HepG2 (cell line): ENCODE results near the gene IFI30. TPM values are rescaled to one million over a fixed set of nuclear protein-coding genes. Genes with fewer than 3 reads are reported as not detected.

ENCODE experiments used
- ATAC-seq: fragments of 200-7000 bp; cut with Tn5 transposase; 3 replicates; pipeline ENCODE4 v1.9.1; 2020; ENCODE audit warnings: mild to moderate bottlenecking, moderate library complexity
- BruUV-seq: library from RNA; stranded (reverse); fragments of 400-500 nt; replicated peaks from 2 replicates; lab custom pipeline; 2021; lab: Mats Ljungman, UMichigan
- CTCF ChIA-PET: fragments of 300-600 bp; formaldehyde crosslinking; extraction: SDS; loops from one replicate; lab custom pipeline; 2021; ENCODE audit warnings: low total read pairs, inconsistent platforms, low intra/inter-chr PET ratio; lab: Yijun Ruan, JAX
- POLR2A ChIA-PET: fragments of 350-600 bp; sonication (Branson Sonifier 250); formaldehyde crosslinking; loops from one replicate; lab custom pipeline; 2020; ENCODE audit warnings: antibody characterized with exemption, inconsistent platforms; lab: Yijun Ruan, JAX
- DNase-seq: peaks from one replicate; pipeline ENCODE4 v3.0.0-alpha.2; 2015; ENCODE audit warnings: low spot score
- FAIRE-seq: peaks from 3 replicates; lab custom pipeline; 2011; peaks lifted over from hg19 to GRCh38; lab: Jason Lieb, UNC
- H2AFZ ChIP-seq: one replicate; pipeline ENCODE4 v1.6.1; 2011; ENCODE audit warnings: low read length, inconsistent platforms
- H3K27ac ChIP-seq: fragments of 300-600 bp; 3 replicates; pipeline ENCODE4 v1.8.0; 2011; ENCODE audit warnings: mixed run types, mild to moderate bottlenecking, mixed read lengths, low read length, inconsistent platforms; ENCODE audit not compliant: insufficient read depth; ENCODE audit errors: extremely low read length
- H3K27me3 ChIP-seq, 2 experiments: fragments of 200-600 bp in 1 of 2; 2 replicates in 1 of 2; 3 replicates in 1 of 2; pipeline versions ENCODE4 v1.6.0 to v1.8.0; 2011; ENCODE audit warnings: low read length in 2 of 2, mild to moderate bottlenecking in 2 of 2, moderate library complexity in 2 of 2, inconsistent platforms in 1 of 2; ENCODE audit not compliant: insufficient read depth in 2 of 2, control insufficient read depth in 1 of 2
- H3K36me3 ChIP-seq, 2 experiments: fragments of 200-600 bp in 1 of 2; replicated peaks in 1 of 2; 2 replicates in 1 of 2; 3 replicates in 1 of 2; pipeline versions ENCODE4 v1.5.1 to v1.8.0; 2011; ENCODE audit warnings: low read length in 2 of 2, inconsistent platforms in 1 of 2; ENCODE audit not compliant: insufficient read depth in 2 of 2, control insufficient read depth in 1 of 2
- H3K4me1 ChIP-seq: 2 replicates; pipeline ENCODE4 v1.5.1; 2012; ENCODE audit warnings: low read length, inconsistent platforms; ENCODE audit not compliant: insufficient read depth
- H3K4me2 ChIP-seq: 2 replicates; pipeline ENCODE4 v1.6.0; 2011; ENCODE audit warnings: low read depth, low read length, inconsistent platforms
- H3K4me3 ChIP-seq, 3 experiments: fragments of 200-600 bp in 1 of 3; sonication (generic), shearing (Covaris generic) in 1 of 3; replicated peaks in 1 of 3; 2 replicates each; pipeline ENCODE4 v1.5.1; 2011 to 2016; ENCODE audit warnings: low read length in 3 of 3, inconsistent platforms in 2 of 3, low read depth in 2 of 3, mild to moderate bottlenecking in 2 of 3, control low read depth in 1 of 3, mixed read lengths in 1 of 3; ENCODE audit not compliant: insufficient read depth in 1 of 3
- H3K79me2 ChIP-seq: one replicate; pipeline ENCODE4 v1.6.1; 2011; ENCODE audit warnings: low read length, inconsistent platforms; ENCODE audit not compliant: insufficient read depth
- H3K9ac ChIP-seq: 2 replicates; pipeline ENCODE4 v1.6.0; 2011; ENCODE audit warnings: mild to moderate bottlenecking, low read depth, low read length, inconsistent platforms; ENCODE audit not compliant: insufficient read depth
- H3K9me3 ChIP-seq: 2 replicates; pipeline ENCODE4 v1.5.1; 2012; ENCODE audit warnings: mild to moderate bottlenecking, low read length
- H4K20me1 ChIP-seq: 2 replicates; pipeline ENCODE4 v1.6.0; 2011; ENCODE audit warnings: inconsistent platforms, mild to moderate bottlenecking, low read length, moderate library complexity; ENCODE audit not compliant: insufficient read depth
- AFF4 ChIP-seq: sonication (generic); formaldehyde crosslinking; IDR thresholded peaks from 2 replicates; pipeline ENCODE4 v1.4.0; 2020; ENCODE audit warnings: missing genetic modification reagents
- AKNA ChIP-seq: sonication (generic); formaldehyde crosslinking; IDR thresholded peaks from 2 replicates; pipeline ENCODE4 v1.4.0; 2020; ENCODE audit warnings: missing genetic modification reagents, borderline replicate concordance
- CREB3 ChIP-seq: sonication (generic); formaldehyde crosslinking; IDR thresholded peaks from 2 replicates; pipeline ENCODE4 v1.5.0; 2020; ENCODE audit warnings: missing genetic modification reagents
- FIP1L1 ChIP-seq: fragments of 200-400 bp; formaldehyde crosslinking; IDR thresholded peaks from 2 replicates; pipeline ENCODE4 v1.6.1; 2018; ENCODE audit warnings: low read depth, mild to moderate bottlenecking, low read length, moderate library complexity, borderline replicate concordance; ENCODE audit not compliant: insufficient read depth
- KLF6 ChIP-seq: IDR thresholded peaks from 2 replicates; pipeline ENCODE4 v1.8.0; 2016; ENCODE audit warnings: missing biosample characterization, missing genetic modification reagents
- NFYB ChIP-seq: sonication (generic); formaldehyde crosslinking; IDR thresholded peaks from 2 replicates; pipeline ENCODE4 v1.4.0; 2020; ENCODE audit warnings: missing genetic modification reagents
- RBFOX2 ChIP-seq: fragments of 200-400 bp; formaldehyde crosslinking; IDR thresholded peaks from 2 replicates; pipeline ENCODE4 v1.6.1; 2017; ENCODE audit warnings: low read depth, mild to moderate bottlenecking, low read length
- RNF2 ChIP-seq: fragments of 450-650 bp; conservative IDR thresholded peaks from 2 replicates; pipeline ENCODE4 v1.6.1; 2016; ENCODE audit warnings: low read depth
- ZNF143 ChIP-seq: sonication (generic); formaldehyde crosslinking; IDR thresholded peaks from 2 replicates; pipeline ENCODE4 v1.4.0; 2020; ENCODE audit warnings: missing genetic modification reagents
- ZNF451 ChIP-seq: sonication (generic); formaldehyde crosslinking; IDR thresholded peaks from 2 replicates; pipeline ENCODE4 v1.5.0; 2020; ENCODE audit warnings: mild to moderate bottlenecking, missing genetic modification reagents
- ZNF850 ChIP-seq: sonication (generic); formaldehyde crosslinking; conservative IDR thresholded peaks from 2 replicates; pipeline ENCODE4 v1.9.0; 2021; ENCODE audit warnings: mild to moderate bottlenecking, missing genetic modification reagents
- WGBS: methylation state at CpG from one replicate; pipeline ENCODE4 v1.1.6; 2017; ENCODE audit warnings: low lambda C conversion rate; 5-methylcytosine and 5-hydroxymethylcytosine counted together
- in situ Hi-C: cut with HindIII; loops from 2 replicates; pipeline ENCODE4 v1.10.0; 2017; ENCODE audit warnings: low pct_unique_long_range_greater_than_20kb; ENCODE audit not compliant: extremely low pct_ligation_motif_present
- intact Hi-C: fragments of 100-400 bp; cut with micrococcal nuclease; formaldehyde crosslinking; loops from one replicate; pipeline ENCODE4 v1.10.0; 2022; ENCODE audit not compliant: unreplicated experiment
- polyA plus RNA-seq, 8 experiments: library from polyadenylated mRNA; depleted of rRNA in 3 of 8; stranded (reverse) in 7 of 8; unstranded in 1 of 8; fragments of >200 nt; fragmentation: Illumina TruSeq in 4 of 8; extraction: Trizol in 4 of 8; gene quantifications; 2 replicates each; pipeline versions ENCODE4 v1.2.1 to v1.2.3, GENCODE V29; 2011 to 2016; ENCODE audit warnings: low read depth in 4 of 8, missing spikeins in 1 of 8, mixed read lengths in 1 of 8; ENCODE audit not compliant: insufficient read depth in 1 of 8
- total RNA-seq, 5 experiments: library from RNA; depleted of rRNA; stranded (reverse); fragments of >200 nt; fragmentation: Illumina TruSeq; extraction: Trizol; gene quantifications; 2 replicates each; pipeline ENCODE4 v1.2.3, GENCODE V29; 2016; ENCODE audit warnings: low read depth in 1 of 5

Gene IFI30
- total and polyA plus RNA-seq, 2 of the 13 experiments (the other 11 are each of a cell fraction or from before 2014, with no cell fraction given): 25.0 to 79.4 TPM

- TF ChIP-seq FIP1L1 (no peak), ZNF451 (CRISPR knock-in tag) (no peak)
- TF ChIP-seq, all 625 proteins: peak for 15
Observed at GRCh38 chr19:18167975-18168645, 5.5 kb upstream of the IFI30 start (continued).

GRCh38 chr19:18168673-18169381 is 4.8 kb upstream of the IFI30 start:
- ATAC-seq (no peak), FAIRE-seq (no peak), DNase-seq (no peak)
- no peaks in the 10 kb centered on the region for H3K9me3 ChIP-seq
- H3K79me2 ChIP-seq: no peaks in the 10 kb centered on the region
- 0 out of 2 replicates have a peak, but pooled peaks cover 3% of the 10 kb centered on the region for H4K20me1 ChIP-seq
- in situ Hi-C loops (no loop called here), intact Hi-C loops (loop anchor here (1.0 kb wide), 1 partner anchor 56 kb away; no protein-coding TSS in a partner anchor)
- WGBS: 99% methylated on average over 26 of the region's 66 CpGs
- H3K4me2 ChIP-seq: no peak overlapping the region
- CTCF ChIA-PET: interaction anchor here (0.7 to 3.2 kb wide), 3 partner anchors 56 to 110 kb away, joined by 4 to 25 read pairs (median 4); no protein-coding TSS in a partner anchor
- POLR2A ChIA-PET: interaction anchor here (0.9 to 2.6 kb wide), 4 partner anchors 15 to 58 kb away, joined by 3 to 8 read pairs (median 4); no protein-coding TSS in a partner anchor
- no TSS peak for BruUV-seq
- no peak overlapping the region for H3K27ac ChIP-seq
- H3K4me1 ChIP-seq: no peaks in the 10 kb centered on the region
- H3K4me3 ChIP-seq: no peak overlapping the region
- H3K36me3 ChIP-seq: peaks cover 15 to 29% of the 10 kb centered on the region in 2 experiments
- no peak overlapping the region for H2AFZ ChIP-seq
- H3K27me3 ChIP-seq: no peaks in the 10 kb centered on the region
- no peak overlapping the region for H3K9ac ChIP-seq
- no peak for TF ChIP-seq RNF2
- no peak for TF ChIP-seq CREB3
- TF ChIP-seq NFYB: no peak
- TF ChIP-seq AKNA: no peak
- TF ChIP-seq ZNF850: no peak
- TF ChIP-seq KLF6 (CRISPR knock-in tag): no peak
- no peak for TF ChIP-seq ZNF143 (CRISPR knock-in tag)
- no peak for TF ChIP-seq AFF4 (CRISPR knock-in tag)
- peak; percentile 51; the same call in 1 of the 2 replicates for TF ChIP-seq RBFOX2
